Common myeloid progenitor, CD34-positive (primary cell): ENCODE data around the gene AP5S1.

Experiments used
- CTCF ChIA-PET: fragments of 350-600 bp; sonication (Branson Sonifier 250); formaldehyde crosslinking; loops from one replicate; lab custom pipeline; 2021; ENCODE audit warnings: antibody characterized with exemption; lab: Charles Lee
- POLR2A ChIA-PET: fragments of 350-600 bp; sonication (Branson Sonifier 250); formaldehyde crosslinking; loops from one replicate; lab custom pipeline; 2021; ENCODE audit warnings: antibody characterized with exemption; lab: Charles Lee
- DNase-seq, 3 donors: peaks; one replicate each; pipeline versions ENCODE4 v3.0.0 to v3.0.0-alpha.2; 2013
- H3K27ac ChIP-seq, 2 experiments: 1 replicate in 1 of 2; 2 replicates in 1 of 2; pipeline ENCODE4 v1.7.0; 2013; ENCODE audit warnings: inconsistent platforms in 2 of 2, low read length in 2 of 2, mild to moderate bottlenecking in 2 of 2, low read depth in 1 of 2, moderate library complexity in 1 of 2; ENCODE audit not compliant: severe bottlenecking in 2 of 2, insufficient read depth in 1 of 2, poor library complexity in 1 of 2
- H3K27me3 ChIP-seq, 5 experiments: replicated peaks in 2 of 5; 1 replicate in 3 of 5; 2 replicates in 2 of 5; pipeline versions ENCODE4 v1.6.1 to v1.7.0; 2013; ENCODE audit warnings: low read length in 4 of 5, mild to moderate bottlenecking in 2 of 5, moderate library complexity in 2 of 5, inconsistent platforms in 1 of 5; ENCODE audit not compliant: insufficient read depth in 5 of 5, control insufficient read depth in 4 of 5
- H3K36me3 ChIP-seq, 4 experiments: 1 replicate in 2 of 4; 2 replicates in 2 of 4; pipeline versions ENCODE4 v1.6.1 to v1.7.0; 2013; ENCODE audit warnings: low read length in 3 of 4, control low read depth in 1 of 4, mild to moderate bottlenecking in 1 of 4; ENCODE audit not compliant: control insufficient read depth in 4 of 4, insufficient read depth in 4 of 4
- H3K4me1 ChIP-seq, 4 experiments: 1 replicate in 3 of 4; 2 replicates in 1 of 4; pipeline versions ENCODE4 v1.6.1 to v1.7.1; 2013; ENCODE audit warnings: low read length in 3 of 4, mild to moderate bottlenecking in 3 of 4, control low read depth in 1 of 4, inconsistent platforms in 1 of 4, moderate library complexity in 1 of 4; ENCODE audit not compliant: control insufficient read depth in 4 of 4, insufficient read depth in 4 of 4; ENCODE audit errors: control extremely low read depth in 1 of 4
- H3K4me3 ChIP-seq, 7 experiments: 1 replicate in 4 of 7; 2 replicates in 3 of 7; pipeline versions ENCODE4 v1.5.1 to v1.7.0; 2013; ENCODE audit warnings: mild to moderate bottlenecking in 7 of 7, low read length in 6 of 7, moderate library complexity in 6 of 7, inconsistent platforms in 2 of 7, low read depth in 2 of 7, control low read depth in 1 of 7; ENCODE audit not compliant: insufficient read depth in 4 of 7, control insufficient read depth in 1 of 7; ENCODE audit errors: extremely low read depth in 1 of 7
- H3K9me3 ChIP-seq, 5 experiments: 1 replicate in 4 of 5; 2 replicates in 1 of 5; pipeline versions ENCODE4 v1.6.1 to v1.7.1; 2013; ENCODE audit warnings: low read length in 4 of 5, mild to moderate bottlenecking in 2 of 5, inconsistent platforms in 1 of 5, low read depth in 1 of 5, moderate library complexity in 1 of 5; ENCODE audit not compliant: control insufficient read depth in 4 of 5, insufficient read depth in 2 of 5; ENCODE audit errors: control extremely low read depth in 1 of 5
- WGBS: methylation state at CpG from one replicate; pipeline ENCODE4 v1.1.5; 2013; ENCODE audit not compliant: insufficient coverage; 5-methylcytosine and 5-hydroxymethylcytosine counted together

Gene AP5S1

GRCh38 chr20:3815703-3816315 lies 4.5 kb upstream of the AP5S1 start:
- no peak overlapping the region for H3K4me3 ChIP-seq
- no peaks in the 10 kb centered on the region for H3K27me3 ChIP-seq
- WGBS: 76% methylated on average over 8 of the region's 9 CpGs
- ChIA-PET POLR2A (no interaction called here), CTCF (interaction anchor here (2.5 to 12.9 kb wide), 2 partner anchors 9 to 28 kb away, joined by 9 to 127 read pairs; partner anchors contain the start of gene CENPB)
- H3K27ac ChIP-seq: no peak overlapping the region
- no peaks in the 10 kb centered on the region for H3K36me3 ChIP-seq
- DNase-seq: peak in 2 of 3 donors; percentile 31 to 45
- no peaks in the 10 kb centered on the region for H3K9me3 ChIP-seq
- H3K4me1 ChIP-seq: peaks cover 7 to 45% (median 29%) of the 10 kb centered on the region in 4 experiments

GRCh38 chr20:3818155-3819151 lies 1.9 kb upstream of the AP5S1 start:
- peaks cover 3 to 30% (median 18%) of the 10 kb centered on the region in 4 experiments for H3K4me1 ChIP-seq
- no peak overlapping the region for H3K4me3 ChIP-seq
- CTCF ChIA-PET: interaction anchor here (0.6 to 12.9 kb wide), 14 partner anchors 8 to 60 kb away, joined by 3 to 127 read pairs (median 3); partner anchors contain the start of gene CENPB
- H3K36me3 ChIP-seq: peaks cover 0 to 14% (median 6%) of the 10 kb centered on the region in 4 experiments
- WGBS: 99% methylated on average over 8 of the region's 8 CpGs
- peak; percentile 39 to 45 (median 45) for DNase-seq
- POLR2A ChIA-PET: interaction anchor here (0.6 kb wide), 1 partner anchor 37 kb away, joined by 3 read pairs; the partner anchor contains the start of gene SPEF1
- no peak overlapping the region for H3K27ac ChIP-seq
- H3K9me3 ChIP-seq: no peaks in the 10 kb centered on the region
- no peaks in the 10 kb centered on the region for H3K27me3 ChIP-seq

- CTCF ChIA-PET: interaction anchor here (0.8 to 12.9 kb wide), 18 partner anchors 7 to 61 kb away, joined by 3 to 127 read pairs (median 4); partner anchors contain the start of genes ADISSP, CENPB and SPEF1
- Histone ChIP-seq H3K27ac (peak overlapping the region; percentile 96 to 99), H3K9me3 (no peaks in the 10 kb centered on the region), H3K4me1 (peaks cover 3 to 28% (median 18%) of the 10 kb centered on the region in 4 experiments), H3K4me3 (peak overlapping the region; percentile 88 to 96 (median 92)), H3K36me3 (peaks cover 2 to 24% (median 13%) of the 10 kb centered on the region in 4 experiments), H3K27me3 (no peaks in the 10 kb centered on the region)
- peak in 2 of 3 donors; percentile 31 to 56 for DNase-seq
- POLR2A ChIA-PET: interaction anchor here (0.9 to 1.3 kb wide), 2 partner anchors 32 to 36 kb away, joined by 3 to 7 read pairs; partner anchors contain the start of gene CENPB
- 72% methylated on average over 19 of the region's 20 CpGs for WGBS
Measured at GRCh38 chr20:3819411-3820047, 818 bp upstream of the AP5S1 start.

- ChIA-PET POLR2A (interaction anchor here (0.6 to 1.3 kb wide), 3 partner anchors 15 to 34 kb away, joined by 4 to 7 read pairs (median 6); partner anchors contain the start of gene CENPB), CTCF (interaction anchor here (0.6 to 12.9 kb wide), 23 partner anchors 9 to 191 kb away, joined by 3 to 127 read pairs (median 4); partner anchors contain the start of genes ADISSP, CDC25B, CENPB and SPEF1)
- peaks cover 3 to 22% (median 15%) of the 10 kb centered on the region in 4 experiments for H3K4me1 ChIP-seq
- no peaks in the 10 kb centered on the region for H3K9me3 ChIP-seq
- WGBS: 81% methylated on average over 10 of the region's 20 CpGs
- no peak for DNase-seq
- H3K27me3 ChIP-seq: no peaks in the 10 kb centered on the region
- H3K36me3 ChIP-seq: peaks cover 2 to 36% (median 21%) of the 10 kb centered on the region in 4 experiments
- peak overlapping the region; percentile 96 to 99 for H3K27ac ChIP-seq
- peak overlapping the region; percentile 88 to 96 (median 92) for H3K4me3 ChIP-seq
Measured at GRCh38 chr20:3820901-3821727, 767 bp downstream of the AP5S1 start.

GRCh38 chr20:3821996-3822395 lies 1.6 kb downstream of the AP5S1 start:
- no peak for DNase-seq
- Histone ChIP-seq H3K4me3 (no peak overlapping the region), H3K9me3 (no peaks in the 10 kb centered on the region), H3K27me3 (no peaks in the 10 kb centered on the region), H3K4me1 (peaks cover 3 to 21% (median 15%) of the 10 kb centered on the region in 4 experiments), H3K27ac (peak overlapping the region in 1 of 2 experiments; percentile 9), H3K36me3 (peaks cover 4 to 41% (median 27%) of the 10 kb centered on the region in 4 experiments)
- CTCF ChIA-PET: interaction anchor here (0.9 to 12.9 kb wide), 4 partner anchors 21 to 112 kb away, joined by 3 to 127 read pairs (median 8); partner anchors contain the start of gene CENPB
- POLR2A ChIA-PET: no interaction called here
- 94% methylated on average over 11 of the region's 14 CpGs for WGBS
